Ishikawa (cell line): ENCODE results near the gene GALNT2.

Source experiments
- CEBPB ChIP-seq: IDR thresholded peaks from 2 replicates; pipeline ENCODE4 v1.6.1; 2012
- CREB1 ChIP-seq: IDR thresholded peaks from 2 replicates; pipeline ENCODE4 v1.6.1; 2012; ENCODE audit warnings: low read depth
- EGR1 ChIP-seq: IDR thresholded peaks from 2 replicates; pipeline ENCODE4 v1.6.1; 2012
- EP300 ChIP-seq: IDR thresholded peaks from 2 replicates; pipeline ENCODE4 v1.6.1; 2012; ENCODE audit warnings: borderline replicate concordance
- FOXM1 ChIP-seq: IDR thresholded peaks from 2 replicates; pipeline ENCODE4 v1.6.1; 2012; ENCODE audit warnings: low read depth, borderline replicate concordance
- NFIC ChIP-seq: IDR thresholded peaks from 2 replicates; pipeline ENCODE4 v1.6.1; 2012
- RAD21 ChIP-seq: IDR thresholded peaks from 2 replicates; pipeline ENCODE4 v1.6.1; 2012; ENCODE audit warnings: low read depth
- TAF1 ChIP-seq: IDR thresholded peaks from 2 replicates; pipeline ENCODE4 v1.6.1; 2012; ENCODE audit warnings: low read depth, mild to moderate bottlenecking
- TCF12 ChIP-seq: IDR thresholded peaks from 2 replicates; pipeline ENCODE4 v1.6.1; 2012; ENCODE audit warnings: low read depth
- TEAD4 ChIP-seq: IDR thresholded peaks from 2 replicates; pipeline ENCODE4 v1.6.1; 2012
- YY1 ChIP-seq: IDR thresholded peaks from 2 replicates; pipeline ENCODE4 v1.6.1; 2012; ENCODE audit warnings: low read depth
- ZBTB7A ChIP-seq: IDR thresholded peaks from 2 replicates; pipeline ENCODE4 v1.6.1; 2012; ENCODE audit warnings: low read depth
- TF ChIP-seq, protein P1 (sequence below): IDR thresholded peaks from 2 replicates; pipeline ENCODE4 v1.6.1; 2012; ENCODE audit warnings: low read depth, mild to moderate bottlenecking
- TF ChIP-seq, protein P2 (sequence below): IDR thresholded peaks from 2 replicates; pipeline ENCODE4 v1.6.1; 2012
- TF ChIP-seq, protein P3 (sequence below): IDR thresholded peaks from 2 replicates; pipeline ENCODE4 v1.6.1; 2012

The GALNT2 gene

DNA sequence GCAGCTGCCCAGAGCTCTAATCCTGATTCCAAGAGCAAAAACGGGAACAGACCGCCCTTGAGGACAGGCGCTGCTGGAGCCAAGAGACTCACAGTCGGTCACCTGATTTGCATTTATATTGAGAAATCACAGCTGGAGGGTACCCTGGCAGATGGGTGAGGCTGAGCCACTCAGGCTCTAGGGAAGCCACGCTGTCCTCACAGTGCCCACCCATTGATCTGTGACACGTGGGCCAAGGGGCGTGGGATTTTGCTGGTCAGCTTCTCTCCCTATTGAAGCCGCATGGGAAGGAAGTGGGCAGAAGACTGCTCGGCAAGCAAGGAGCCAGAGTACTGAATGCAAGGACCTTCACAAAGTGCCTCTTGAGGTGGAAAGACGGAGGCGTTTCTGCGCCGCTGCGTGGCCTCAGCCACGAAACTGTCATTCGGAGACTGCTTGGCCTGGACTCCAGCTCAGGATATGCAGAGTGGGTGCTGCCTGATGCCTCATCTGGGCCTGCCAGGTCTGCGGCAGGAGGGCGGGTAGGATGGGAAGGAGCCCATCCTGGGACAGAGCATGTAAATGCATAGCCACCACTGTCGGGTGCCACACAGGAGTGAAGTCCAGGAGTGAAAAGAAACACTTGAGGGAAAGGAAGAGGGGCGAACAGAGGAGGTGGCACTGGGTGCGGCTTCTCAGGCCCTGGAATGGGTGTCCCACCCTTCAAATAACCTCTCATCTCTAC lies 219.3 kb downstream of the GALNT2 start:
- TF ChIP-seq TAF1 (no peak), ZBTB7A (no peak), FOXM1 (no peak), RAD21 (no peak), EP300 (no peak), TEAD4 (no peak), YY1 (no peak), NFIC (no peak), CREB1 (no peak), TCF12 (no peak), EGR1 (no peak), CEBPB (no peak)
- TF ChIP-seq, protein P1, sequence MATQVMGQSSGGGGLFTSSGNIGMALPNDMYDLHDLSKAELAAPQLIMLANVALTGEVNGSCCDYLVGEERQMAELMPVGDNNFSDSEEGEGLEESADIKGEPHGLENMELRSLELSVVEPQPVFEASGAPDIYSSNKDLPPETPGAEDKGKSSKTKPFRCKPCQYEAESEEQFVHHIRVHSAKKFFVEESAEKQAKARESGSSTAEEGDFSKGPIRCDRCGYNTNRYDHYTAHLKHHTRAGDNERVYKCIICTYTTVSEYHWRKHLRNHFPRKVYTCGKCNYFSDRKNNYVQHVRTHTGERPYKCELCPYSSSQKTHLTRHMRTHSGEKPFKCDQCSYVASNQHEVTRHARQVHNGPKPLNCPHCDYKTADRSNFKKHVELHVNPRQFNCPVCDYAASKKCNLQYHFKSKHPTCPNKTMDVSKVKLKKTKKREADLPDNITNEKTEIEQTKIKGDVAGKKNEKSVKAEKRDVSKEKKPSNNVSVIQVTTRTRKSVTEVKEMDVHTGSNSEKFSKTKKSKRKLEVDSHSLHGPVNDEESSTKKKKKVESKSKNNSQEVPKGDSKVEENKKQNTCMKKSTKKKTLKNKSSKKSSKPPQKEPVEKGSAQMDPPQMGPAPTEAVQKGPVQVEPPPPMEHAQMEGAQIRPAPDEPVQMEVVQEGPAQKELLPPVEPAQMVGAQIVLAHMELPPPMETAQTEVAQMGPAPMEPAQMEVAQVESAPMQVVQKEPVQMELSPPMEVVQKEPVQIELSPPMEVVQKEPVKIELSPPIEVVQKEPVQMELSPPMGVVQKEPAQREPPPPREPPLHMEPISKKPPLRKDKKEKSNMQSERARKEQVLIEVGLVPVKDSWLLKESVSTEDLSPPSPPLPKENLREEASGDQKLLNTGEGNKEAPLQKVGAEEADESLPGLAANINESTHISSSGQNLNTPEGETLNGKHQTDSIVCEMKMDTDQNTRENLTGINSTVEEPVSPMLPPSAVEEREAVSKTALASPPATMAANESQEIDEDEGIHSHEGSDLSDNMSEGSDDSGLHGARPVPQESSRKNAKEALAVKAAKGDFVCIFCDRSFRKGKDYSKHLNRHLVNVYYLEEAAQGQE: no peak
- TF ChIP-seq, protein P2, sequence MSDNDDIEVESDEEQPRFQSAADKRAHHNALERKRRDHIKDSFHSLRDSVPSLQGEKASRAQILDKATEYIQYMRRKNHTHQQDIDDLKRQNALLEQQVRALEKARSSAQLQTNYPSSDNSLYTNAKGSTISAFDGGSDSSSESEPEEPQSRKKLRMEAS: no peak
- TF ChIP-seq, protein P3, sequence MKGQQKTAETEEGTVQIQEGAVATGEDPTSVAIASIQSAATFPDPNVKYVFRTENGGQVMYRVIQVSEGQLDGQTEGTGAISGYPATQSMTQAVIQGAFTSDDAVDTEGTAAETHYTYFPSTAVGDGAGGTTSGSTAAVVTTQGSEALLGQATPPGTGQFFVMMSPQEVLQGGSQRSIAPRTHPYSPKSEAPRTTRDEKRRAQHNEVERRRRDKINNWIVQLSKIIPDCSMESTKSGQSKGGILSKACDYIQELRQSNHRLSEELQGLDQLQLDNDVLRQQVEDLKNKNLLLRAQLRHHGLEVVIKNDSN: no peak

DNA sequence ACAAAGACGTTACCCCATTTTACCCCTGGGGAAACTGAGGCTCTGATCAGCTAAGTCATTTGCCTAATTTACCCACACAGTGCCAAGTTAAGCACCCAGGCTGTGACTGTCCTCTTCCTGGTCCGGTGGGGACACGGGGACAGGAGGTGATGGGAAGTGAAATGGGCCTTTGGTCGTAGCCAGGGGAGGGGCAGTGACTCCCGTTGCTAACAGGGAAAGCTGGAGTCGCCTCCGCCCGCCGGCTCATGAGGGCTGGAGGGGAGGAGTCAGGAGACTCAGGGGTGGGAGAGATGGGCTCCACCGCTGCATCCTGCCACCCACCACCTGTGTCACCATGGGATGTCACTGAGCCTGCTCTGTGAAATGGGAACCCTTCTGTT lies 219.8 kb downstream of the GALNT2 start:
- no peak for TF ChIP-seq EGR1
- TF ChIP-seq, protein P1: no peak

DNA sequence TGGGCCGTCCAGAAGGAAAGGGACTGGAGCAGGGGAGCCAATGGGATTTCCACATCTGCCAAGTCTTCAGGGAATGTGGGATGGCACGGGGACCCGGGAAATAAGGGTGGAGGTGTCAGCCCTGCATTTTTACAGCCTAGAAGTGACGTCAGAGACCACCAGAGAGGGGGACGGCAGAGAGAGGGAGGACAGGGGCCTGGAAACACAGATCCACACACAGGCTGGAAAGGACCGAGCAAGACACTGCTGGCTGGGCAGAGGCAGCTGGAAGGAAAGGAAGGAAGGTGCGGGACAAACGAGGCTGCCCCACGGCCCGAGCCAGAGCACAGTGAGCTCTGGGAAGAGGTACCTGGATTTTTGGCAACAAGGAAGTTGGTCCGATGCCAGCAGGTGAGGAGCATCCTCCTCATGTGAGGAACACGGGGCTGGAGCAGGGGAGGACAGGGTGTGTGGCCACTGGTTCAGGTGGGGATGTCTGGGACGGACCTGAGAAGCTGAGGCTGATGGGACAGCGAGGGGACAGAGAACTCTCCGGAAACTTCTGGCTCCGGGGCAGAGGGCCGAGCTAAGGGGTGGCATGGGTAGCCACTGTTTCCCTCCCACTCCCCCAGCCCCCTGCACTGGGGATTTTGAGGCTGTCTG lies 220.8 kb downstream of the GALNT2 start:
- TF ChIP-seq TEAD4: no peak
- TF ChIP-seq, protein P3: no peak
- TF ChIP-seq NFIC: no peak
- no peak for TF ChIP-seq ZBTB7A
- TF ChIP-seq RAD21: no peak
- no peak for TF ChIP-seq CEBPB
- TF ChIP-seq CREB1: no peak
- no peak for TF ChIP-seq YY1
- TF ChIP-seq TAF1: no peak
- no peak for TF ChIP-seq EGR1
- TF ChIP-seq, protein P2: no peak
- TF ChIP-seq, protein P1: no peak
- no peak for TF ChIP-seq TCF12
- no peak for TF ChIP-seq FOXM1
- TF ChIP-seq EP300: no peak

DNA sequence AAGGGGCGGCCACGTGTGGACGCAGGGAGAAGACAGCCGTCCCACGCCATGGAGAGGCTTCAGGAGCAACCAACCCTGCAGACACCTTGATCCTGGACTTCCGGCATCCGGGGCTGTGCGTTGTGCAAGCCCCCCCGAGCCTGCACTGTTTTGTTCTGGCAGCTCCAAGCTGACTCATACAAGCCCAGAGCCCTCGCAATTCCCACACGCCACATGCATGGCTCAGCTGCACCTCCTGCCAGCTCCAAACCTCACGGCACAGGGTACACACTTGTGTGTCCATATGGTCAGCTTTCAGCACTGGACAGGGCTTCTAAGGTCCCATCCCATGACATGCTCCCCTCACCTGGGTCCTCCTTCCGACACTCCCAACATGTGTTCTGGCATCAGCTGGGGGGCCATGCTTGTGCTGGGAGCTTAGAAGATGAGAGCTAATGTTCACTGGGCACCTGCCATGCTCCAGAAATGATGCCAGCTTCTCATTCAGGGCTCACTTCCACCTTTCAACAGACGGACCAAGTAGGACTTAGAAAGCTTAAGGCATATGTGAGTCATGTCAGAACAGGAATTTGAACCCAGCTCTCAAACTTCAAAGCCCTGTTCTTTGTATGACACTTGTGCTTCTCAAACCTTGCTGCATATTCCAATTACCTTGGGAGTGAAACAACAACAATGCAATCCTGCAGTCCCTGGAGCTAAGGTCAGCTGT lies 221.8 kb downstream of the GALNT2 start:
- no peak for TF ChIP-seq FOXM1
- TF ChIP-seq TAF1: no peak
- TF ChIP-seq RAD21: peak; percentile 22; the same call in 1 of the 2 replicates
- TF ChIP-seq EP300: no peak
- no peak for TF ChIP-seq TCF12
- TF ChIP-seq, protein P1: peak; percentile 84
- TF ChIP-seq ZBTB7A: no peak
